Amniotic epithelial cell (primary cell): ENCODE data around the gene IRF2BPL.

Source experiments
- DNase-seq: peaks from one replicate; pipeline ENCODE4 v3.0.0-alpha.2; 2010; ENCODE audit warnings: low read depth

IRF2BPL gene

GRCh38 chr14:77028384-77029231 lies at the start of gene IRF2BPL:
Gene IRF2BPL (minus strand): TSS chr14:77028708. CDS start chr14:77027792, 916 bp downstream.
- peak; percentile 98 for DNase-seq

GRCh38 chr14:77077040-77077439 lies 48.5 kb upstream of the IRF2BPL start:
- peak; percentile 28 for DNase-seq

- DNase-seq = peak; percentile 97
Observed at GRCh38 chr14:77076113-77076631, 47.7 kb upstream of the IRF2BPL start.

GRCh38 chr14:77074969-77075368 lies 46.5 kb upstream of the IRF2BPL start:
- DNase-seq = no peak

- peak; percentile 91 for DNase-seq
Observed at GRCh38 chr14:77071938-77072388, 43.5 kb upstream of the IRF2BPL start.

- DNase-seq = no peak
Observed at GRCh38 chr14:77069551-77069950, 41.0 kb upstream of the IRF2BPL start.

GRCh38 chr14:77068517-77069200 lies 40.2 kb upstream of the IRF2BPL start:
- DNase-seq = no peak

GRCh38 chr14:77067632-77068516 lies 39.4 kb upstream of the IRF2BPL start:
- peak; percentile 47 for DNase-seq

- DNase-seq = no peak
Observed at GRCh38 chr14:77066578-77067172, 38.2 kb upstream of the IRF2BPL start.

- no peak for DNase-seq
Observed at GRCh38 chr14:77065851-77066577, 37.5 kb upstream of the IRF2BPL start.

GRCh38 chr14:77064521-77065178 lies 36.1 kb upstream of the IRF2BPL start:
- no peak for DNase-seq

- DNase-seq = peak; percentile 64
Observed at GRCh38 chr14:77063571-77064171, 35.2 kb upstream of the IRF2BPL start.

GRCh38 chr14:77062261-77062660 lies 33.8 kb upstream of the IRF2BPL start:
- no peak for DNase-seq

GRCh38 chr14:77061630-77062257 lies 33.2 kb upstream of the IRF2BPL start:
- DNase-seq = no peak

GRCh38 chr14:77059276-77059915 lies 30.9 kb upstream of the IRF2BPL start:
- peak; percentile 93 for DNase-seq

GRCh38 chr14:77058785-77059184 lies 30.3 kb upstream of the IRF2BPL start:
- DNase-seq = no peak

- DNase-seq = no peak
Observed at GRCh38 chr14:77058117-77058516, 29.6 kb upstream of the IRF2BPL start.

GRCh38 chr14:77055981-77056380 lies 27.5 kb upstream of the IRF2BPL start:
- no peak for DNase-seq

GRCh38 chr14:77055306-77055705 lies 26.8 kb upstream of the IRF2BPL start:
- DNase-seq = no peak
